ENCODE results near the gene ATIC.

The ATIC gene

GRCh38 chr2:215371915-215372897, 60.3 kb downstream of the ATIC start:
- H3K9me3 ChIP-seq (ENCODE audit: control insufficient read depth, insufficient read depth, low read depth, low read length), result no peaks in the 10 kb centered on the region
- H3K36me3 ChIP-seq (ENCODE audit: control insufficient read depth in 2 of 2, insufficient read depth in 1 of 2, low read length in 2 of 2), result peaks cover 49 to 92% of the 10 kb centered on the region in 2 experiments
- CTCF ChIA-PET, result interaction anchor here (0.6 kb wide), 1 partner anchor 63 kb away, joined by 3 read pairs; no protein-coding TSS in a partner anchor
- H3K4me1 ChIP-seq (ENCODE audit: control insufficient read depth, insufficient read depth, low read length), result no peaks in the 10 kb centered on the region
- no peak overlapping the region for H3K4me3 ChIP-seq (ENCODE audit: low read depth, low read length)
- POLR2A ChIA-PET, result no interaction called here
- H3K27ac ChIP-seq (ENCODE audit: extremely low read depth, low read depth, low read length), result no peak overlapping the region
- TF ChIP-seq ZNF133 (tag by site-specific recombination; IDR thresholded peaks at IDR 0.05), result no peak
- no peak for TF ChIP-seq ZNF354C (tag by site-specific recombination; IDR thresholded peaks at IDR 0.05; ENCODE audit: borderline replicate concordance, low read depth)
- TF ChIP-seq ZXDB (tag by site-specific recombination; IDR thresholded peaks at IDR 0.05), result no peak
- no peak for TF ChIP-seq SETDB1 (IDR thresholded peaks at IDR 0.05; ENCODE audit: insufficient read length, low read length)

GRCh38 chr2:215372968-215373649, 61.2 kb downstream of the ATIC start:
- H3K4me3 ChIP-seq (ENCODE audit: low read depth, low read length), result no peak overlapping the region
- H3K27ac ChIP-seq (ENCODE audit: extremely low read depth, low read depth, low read length), result no peak overlapping the region
- peaks cover 53 to 91% of the 10 kb centered on the region in 2 experiments for H3K36me3 ChIP-seq (ENCODE audit: control insufficient read depth in 2 of 2, insufficient read depth in 1 of 2, low read length in 2 of 2)
- H3K4me1 ChIP-seq (ENCODE audit: control insufficient read depth, insufficient read depth, low read length), result no peaks in the 10 kb centered on the region
- H3K9me3 ChIP-seq (ENCODE audit: control insufficient read depth, insufficient read depth, low read depth, low read length), result no peaks in the 10 kb centered on the region
- ChIA-PET CTCF (interaction anchor here (0.6 kb wide), 1 partner anchor 62 kb away, joined by 3 read pairs; no protein-coding TSS in a partner anchor), POLR2A (no interaction called here)
- TF ChIP-seq ZNF843 (tag by site-specific recombination; IDR thresholded peaks at IDR 0.05) (no peak), ZNF10 (tag by site-specific recombination; IDR thresholded peaks at IDR 0.05) (no peak), ZNF202 (tag by site-specific recombination; IDR thresholded peaks at IDR 0.05; ENCODE audit: borderline replicate concordance) (no peak), ZEB2 (tag by site-specific recombination; IDR thresholded peaks at IDR 0.05) (no peak), ZNF501 (tag by site-specific recombination; IDR thresholded peaks at IDR 0.05) (no peak), ZNF274 (IDR thresholded peaks at IDR 0.05; ENCODE audit: low read length) (no peak), ZNF274 (tag by site-specific recombination; IDR thresholded peaks at IDR 0.05; ENCODE audit: borderline replicate concordance) (no peak), ZNF24 (tag by site-specific recombination; IDR thresholded peaks at IDR 0.05) (no peak), RBAK (tag by site-specific recombination; IDR thresholded peaks at IDR 0.05) (no peak), REPIN1 (tag by site-specific recombination; IDR thresholded peaks at IDR 0.05; ENCODE audit: low read depth) (no peak), ZNF473 (tag by site-specific recombination; IDR thresholded peaks at IDR 0.05) (no peak), ZSCAN5A (tag by site-specific recombination; IDR thresholded peaks at IDR 0.05) (no peak), ZNF398 (tag by site-specific recombination; IDR thresholded peaks at IDR 0.05) (no peak), ZBTB17 (tag by site-specific recombination; IDR thresholded peaks at IDR 0.05) (no peak), ZNF16 (tag by site-specific recombination; IDR thresholded peaks at IDR 0.05; ENCODE audit: low read depth) (no peak), ZFP41 (tag by site-specific recombination; IDR thresholded peaks at IDR 0.05; ENCODE audit: borderline replicate concordance) (no peak), BCL11B (tag by site-specific recombination; IDR thresholded peaks at IDR 0.05; ENCODE audit: low read depth) (no peak), ZNF133 (tag by site-specific recombination; IDR thresholded peaks at IDR 0.05) (no peak), TSHZ1 (tag by site-specific recombination; IDR thresholded peaks at IDR 0.05; ENCODE audit: borderline replicate concordance) (no peak), IKZF3 (tag by site-specific recombination; IDR thresholded peaks at IDR 0.05) (no peak), ZNF146 (tag by site-specific recombination; IDR thresholded peaks at IDR 0.05) (no peak)
